HepG2 (cell line): Measurements from ENCODE around the gene YIPF4. TPM values are rescaled to one million over a fixed set of nuclear protein-coding genes. Genes with fewer than 3 reads are reported as not detected.
"Not testable (repeated sequence)": the region's sequence is repeated elsewhere in the genome, so short reads cannot be mapped to it uniquely, and the experiment has no call there.

Experiments used
- ATAC-seq: fragments of 200-7000 bp; cut with Tn5 transposase; 3 replicates; pipeline ENCODE4 v1.9.1; 2020; ENCODE audit warnings: mild to moderate bottlenecking, moderate library complexity
- BruUV-seq: library from RNA; stranded (reverse); fragments of 400-500 nt; replicated peaks from 2 replicates; lab custom pipeline; 2021; lab: Mats Ljungman, UMichigan
- CTCF ChIA-PET: fragments of 300-600 bp; formaldehyde crosslinking; extraction: SDS; loops from one replicate; lab custom pipeline; 2021; ENCODE audit warnings: low total read pairs, inconsistent platforms, low intra/inter-chr PET ratio; lab: Yijun Ruan, JAX
- POLR2A ChIA-PET: fragments of 350-600 bp; sonication (Branson Sonifier 250); formaldehyde crosslinking; loops from one replicate; lab custom pipeline; 2020; ENCODE audit warnings: antibody characterized with exemption, inconsistent platforms; lab: Yijun Ruan, JAX
- DNase-seq: peaks from one replicate; pipeline ENCODE4 v3.0.0-alpha.2; 2015; ENCODE audit warnings: low spot score
- FAIRE-seq: peaks from 3 replicates; lab custom pipeline; 2011; peaks lifted over from hg19 to GRCh38; lab: Jason Lieb, UNC
- H2AFZ ChIP-seq: one replicate; pipeline ENCODE4 v1.6.1; 2011; ENCODE audit warnings: low read length, inconsistent platforms
- H3K27ac ChIP-seq: fragments of 300-600 bp; 3 replicates; pipeline ENCODE4 v1.8.0; 2011; ENCODE audit warnings: mixed run types, mild to moderate bottlenecking, mixed read lengths, low read length, inconsistent platforms; ENCODE audit not compliant: insufficient read depth; ENCODE audit errors: extremely low read length
- H3K27me3 ChIP-seq, 2 experiments: fragments of 200-600 bp in 1 of 2; 2 replicates in 1 of 2; 3 replicates in 1 of 2; pipeline versions ENCODE4 v1.6.0 to v1.8.0; 2011; ENCODE audit warnings: low read length in 2 of 2, mild to moderate bottlenecking in 2 of 2, moderate library complexity in 2 of 2, inconsistent platforms in 1 of 2; ENCODE audit not compliant: insufficient read depth in 2 of 2, control insufficient read depth in 1 of 2
- H3K36me3 ChIP-seq, 2 experiments: fragments of 200-600 bp in 1 of 2; replicated peaks in 1 of 2; 2 replicates in 1 of 2; 3 replicates in 1 of 2; pipeline versions ENCODE4 v1.5.1 to v1.8.0; 2011; ENCODE audit warnings: low read length in 2 of 2, inconsistent platforms in 1 of 2; ENCODE audit not compliant: insufficient read depth in 2 of 2, control insufficient read depth in 1 of 2
- H3K4me1 ChIP-seq: 2 replicates; pipeline ENCODE4 v1.5.1; 2012; ENCODE audit warnings: low read length, inconsistent platforms; ENCODE audit not compliant: insufficient read depth
- H3K4me2 ChIP-seq: 2 replicates; pipeline ENCODE4 v1.6.0; 2011; ENCODE audit warnings: low read depth, low read length, inconsistent platforms
- H3K4me3 ChIP-seq, 3 experiments: fragments of 200-600 bp in 1 of 3; sonication (generic), shearing (Covaris generic) in 1 of 3; replicated peaks in 1 of 3; 2 replicates each; pipeline ENCODE4 v1.5.1; 2011 to 2016; ENCODE audit warnings: low read length in 3 of 3, inconsistent platforms in 2 of 3, low read depth in 2 of 3, mild to moderate bottlenecking in 2 of 3, control low read depth in 1 of 3, mixed read lengths in 1 of 3; ENCODE audit not compliant: insufficient read depth in 1 of 3
- H3K79me2 ChIP-seq: one replicate; pipeline ENCODE4 v1.6.1; 2011; ENCODE audit warnings: low read length, inconsistent platforms; ENCODE audit not compliant: insufficient read depth
- H3K9ac ChIP-seq: 2 replicates; pipeline ENCODE4 v1.6.0; 2011; ENCODE audit warnings: mild to moderate bottlenecking, low read depth, low read length, inconsistent platforms; ENCODE audit not compliant: insufficient read depth
- H3K9me3 ChIP-seq: 2 replicates; pipeline ENCODE4 v1.5.1; 2012; ENCODE audit warnings: mild to moderate bottlenecking, low read length
- H4K20me1 ChIP-seq: 2 replicates; pipeline ENCODE4 v1.6.0; 2011; ENCODE audit warnings: inconsistent platforms, mild to moderate bottlenecking, low read length, moderate library complexity; ENCODE audit not compliant: insufficient read depth
- FOXP1 ChIP-seq, 2 experiments: fragments of 450-650 bp in 1 of 2; IDR thresholded peaks; 2 replicates each; pipeline ENCODE4 v1.6.1; 2017 to 2018; ENCODE audit warnings: antibody characterized with exemption in 1 of 2
- HDAC2 ChIP-seq: sonication (generic); formaldehyde crosslinking; IDR thresholded peaks from 2 replicates; pipeline ENCODE4 v1.4.0; 2020; ENCODE audit warnings: missing genetic modification reagents
- HDAC6 ChIP-seq: fragments of 200-600 bp; sonication (generic); IDR thresholded peaks from 2 replicates; pipeline ENCODE4 v1.7.0; 2017; ENCODE audit warnings: mild to moderate bottlenecking, antibody characterized with exemption, low read length, low read depth
- HES4 ChIP-seq: sonication (generic); formaldehyde crosslinking; IDR thresholded peaks from 2 replicates; pipeline ENCODE4 v1.9.0; 2021; ENCODE audit warnings: mild to moderate bottlenecking, missing genetic modification reagents, borderline replicate concordance
- HINFP ChIP-seq: sonication (generic); formaldehyde crosslinking; IDR thresholded peaks from 2 replicates; pipeline ENCODE4 v1.4.0; 2020; ENCODE audit warnings: low read depth, mild to moderate bottlenecking, missing genetic modification reagents
- KDM2A ChIP-seq: sonication (generic); formaldehyde crosslinking; IDR thresholded peaks from 2 replicates; pipeline ENCODE4 v1.4.0; 2020; ENCODE audit warnings: low read depth, missing genetic modification reagents, borderline replicate concordance
- MYC ChIP-seq: sonication (generic); formaldehyde crosslinking; IDR thresholded peaks from 2 replicates; pipeline ENCODE4 v1.9.0; 2021; ENCODE audit warnings: missing genetic modification reagents, borderline replicate concordance
- NBN ChIP-seq: fragments of 450-650 bp; conservative IDR thresholded peaks from 2 replicates; pipeline ENCODE4 v1.6.1; 2017
- NFIB ChIP-seq: sonication (generic); formaldehyde crosslinking; IDR thresholded peaks from 2 replicates; pipeline ENCODE4 v1.9.0; 2021; ENCODE audit warnings: missing genetic modification reagents, mild to moderate bottlenecking, borderline replicate concordance
- PHF5A ChIP-seq: IDR thresholded peaks from one replicate; pipeline ENCODE4 v1.6.1; 2018; ENCODE audit warnings: low read depth, missing genetic modification reagents; ENCODE audit not compliant: unreplicated experiment
- SRSF9 ChIP-seq: fragments of 200-400 bp; formaldehyde crosslinking; IDR thresholded peaks from 2 replicates; pipeline ENCODE4 v1.6.1; 2018; ENCODE audit warnings: borderline replicate concordance, mild to moderate bottlenecking, low read depth, low read length; ENCODE audit not compliant: insufficient read depth, poor library complexity, severe bottlenecking
- ZFP36 ChIP-seq: fragments of 150-350 bp; IDR thresholded peaks from 2 replicates; pipeline ENCODE4 v1.6.1; 2018; ENCODE audit warnings: borderline replicate concordance, low read length, low read depth; ENCODE audit not compliant: partially characterized antibody
- ZNF138 ChIP-seq: sonication (generic); formaldehyde crosslinking; IDR thresholded peaks from 2 replicates; pipeline ENCODE4 v1.5.0; 2020; ENCODE audit warnings: mild to moderate bottlenecking, low read depth, missing genetic modification reagents
- ZNF292 ChIP-seq: sonication (generic); formaldehyde crosslinking; IDR thresholded peaks from 2 replicates; pipeline ENCODE4 v1.8.1; 2022; ENCODE audit warnings: mild to moderate bottlenecking, low read depth, missing genetic modification reagents, borderline replicate concordance
- ZNF326 ChIP-seq: sonication (generic); formaldehyde crosslinking; IDR thresholded peaks from 2 replicates; pipeline ENCODE4 v1.4.0; 2020; ENCODE audit warnings: missing genetic modification reagents, borderline replicate concordance
- ZNF446 ChIP-seq: sonication (generic); formaldehyde crosslinking; IDR thresholded peaks from 2 replicates; pipeline ENCODE4 v1.5.0; 2020; ENCODE audit warnings: mild to moderate bottlenecking, missing genetic modification reagents
- ZNF547 ChIP-seq: sonication (generic); formaldehyde crosslinking; IDR thresholded peaks from 2 replicates; pipeline ENCODE4 v1.5.1; 2020; ENCODE audit warnings: mild to moderate bottlenecking, missing genetic modification reagents
- ZNF580 ChIP-seq: IDR thresholded peaks from 2 replicates; pipeline ENCODE4 v1.6.1; 2016; ENCODE audit warnings: low read depth, borderline replicate concordance
- ZSCAN31 ChIP-seq: sonication (generic); formaldehyde crosslinking; IDR thresholded peaks from 2 replicates; pipeline ENCODE4 v1.5.0; 2020; ENCODE audit warnings: low read depth, mild to moderate bottlenecking, missing genetic modification reagents
- whole genome bisulfite sequencing: methylation state at CpG from one replicate; pipeline ENCODE4 v1.1.6; 2017; ENCODE audit warnings: low lambda C conversion rate; 5-methylcytosine and 5-hydroxymethylcytosine counted together
- in situ Hi-C: cut with HindIII; loops from 2 replicates; pipeline ENCODE4 v1.10.0; 2017; ENCODE audit warnings: low pct_unique_long_range_greater_than_20kb; ENCODE audit not compliant: extremely low pct_ligation_motif_present
- intact Hi-C: fragments of 100-400 bp; cut with micrococcal nuclease; formaldehyde crosslinking; loops from one replicate; pipeline ENCODE4 v1.10.0; 2022; ENCODE audit not compliant: unreplicated experiment
- polyA plus RNA-seq, 8 experiments: library from polyadenylated mRNA; depleted of rRNA in 3 of 8; stranded (reverse) in 7 of 8; unstranded in 1 of 8; fragments of >200 nt; fragmentation: Illumina TruSeq in 4 of 8; extraction: Trizol in 4 of 8; gene quantifications; 2 replicates each; pipeline versions ENCODE4 v1.2.1 to v1.2.3, GENCODE V29; 2011 to 2016; ENCODE audit warnings: low read depth in 4 of 8, missing spikeins in 1 of 8, mixed read lengths in 1 of 8; ENCODE audit not compliant: insufficient read depth in 1 of 8
- total RNA-seq, 5 experiments: library from RNA; depleted of rRNA; stranded (reverse); fragments of >200 nt; fragmentation: Illumina TruSeq; extraction: Trizol; gene quantifications; 2 replicates each; pipeline ENCODE4 v1.2.3, GENCODE V29; 2016; ENCODE audit warnings: low read depth in 1 of 5

Gene YIPF4
- total and polyA plus RNA-seq, 2 of the 13 experiments (the other 11 are each of a cell fraction or from before 2014, with no cell fraction given): 19.0 to 43.9 TPM

- no peak overlapping the region for H2AFZ ChIP-seq
- TF ChIP-seq ZNF580 (CRISPR knock-in tag): no peak
- TF ChIP-seq ZSCAN31 (CRISPR knock-in tag): no peak
- no peak for TF ChIP-seq ZNF292 (CRISPR knock-in tag)
- no peak for TF ChIP-seq ZFP36
- no peak for TF ChIP-seq SRSF9
- no peak for TF ChIP-seq ZNF446 (CRISPR knock-in tag)
- no peak for TF ChIP-seq HDAC6
- TF ChIP-seq PHF5A (CRISPR knock-in tag): no peak
- TF ChIP-seq HES4 (CRISPR knock-in tag): no peak
- no peak for TF ChIP-seq NFIB (CRISPR knock-in tag)
- no peak for TF ChIP-seq ZNF326 (CRISPR knock-in tag)
- TF ChIP-seq KDM2A: no peak
- no peak for TF ChIP-seq HDAC2
- TF ChIP-seq ZNF547 (CRISPR knock-in tag): no peak
- no peak for TF ChIP-seq MYC (CRISPR knock-in tag)
- no peak for TF ChIP-seq ZNF138 (CRISPR knock-in tag)
- TF ChIP-seq HINFP (CRISPR knock-in tag): no peak
- no peak for TF ChIP-seq FOXP1 (IDR thresholded peaks at IDR 0.05)
- TF ChIP-seq FOXP1 (CRISPR knock-in tag; IDR thresholded peaks at IDR 0.05): no peak
- TF ChIP-seq NBN: no peak
- TF ChIP-seq, all 625 proteins: peak for 0
- Histone ChIP-seq H3K4me2 (no peak overlapping the region), H3K27me3 (no peaks in the 10 kb centered on the region), H3K27ac (no peak overlapping the region), H3K4me1 (peaks cover 25% of the 10 kb centered on the region), H3K4me3 (no peak overlapping the region), H3K9ac (no peak overlapping the region), H3K36me3 (peaks cover 0 to 18% of the 10 kb centered on the region in 2 experiments; a peak in 3 of 5 replicates), H3K9me3 (no peaks in the 10 kb centered on the region), H3K79me2 (peaks cover 20% of the 10 kb centered on the region), H4K20me1 (no peaks in the 10 kb centered on the region)
- DNase-seq: no peak
- POLR2A ChIA-PET: interaction anchor here (1.8 kb wide), 1 partner anchor 126 kb away, joined by 7 read pairs; the partner anchor contains the start of gene SLC30A6
- no peak for FAIRE-seq
- intact Hi-C loops: no loop called here
- no TSS peak for BruUV-seq
- in situ Hi-C loops: no loop called here
- WGBS: 77% methylated on average over 2 of the region's 2 CpGs
- CTCF ChIA-PET: no interaction called here
- ATAC-seq: no peak
Observed at GRCh38 chr2:32291746-32292145, 14.0 kb downstream of the YIPF4 start.

- 99% methylated on average over 11 of the region's 26 CpGs for WGBS
- H3K4me3 ChIP-seq, H3K4me2 ChIP-seq, FAIRE-seq, H4K20me1 ChIP-seq, H3K27me3 ChIP-seq, BruUV-seq, POLR2A ChIA-PET, CTCF ChIA-PET, in situ Hi-C loops, H3K9ac ChIP-seq, H3K27ac ChIP-seq, intact Hi-C loops, H3K9me3 ChIP-seq, DNase-seq, ATAC-seq, H2AFZ ChIP-seq: not testable (repeated sequence)
- Histone ChIP-seq H3K79me2 (peaks cover 13% of the 10 kb centered on the region), H3K36me3 (peaks cover 1 to 19% of the 10 kb centered on the region in 2 experiments; a peak in 3 of 5 replicates), H3K4me1 (peaks cover 17% of the 10 kb centered on the region)
Observed at GRCh38 chr2:32293493-32293892, 15.8 kb downstream of the YIPF4 start.
